KG1 (cell line): ENCODE data around the gene DDX27.

ENCODE experiments used
- DNase-seq: peaks from one replicate; lab custom pipeline; 2025; lab: John Stamatoyannopoulos, UW

DDX27 gene

GRCh38 chr20:49278818-49279676, 59.8 kb downstream of the DDX27 start:
- no peak for DNase-seq

GRCh38 chr20:49279677-49280462, 60.7 kb downstream of the DDX27 start:
- DNase-seq: no peak

GRCh38 chr20:49280463-49281058, 61.3 kb downstream of the DDX27 start:
- DNase-seq: no peak

GRCh38 chr20:49281059-49281912, 62.1 kb downstream of the DDX27 start:
- DNase-seq: no peak

GRCh38 chr20:49281913-49282467, 62.8 kb downstream of the DDX27 start:
- DNase-seq: no peak

GRCh38 chr20:49282584-49283171, 63.5 kb downstream of the DDX27 start:
- DNase-seq: no peak

- no peak for DNase-seq
Observed at GRCh38 chr20:49283176-49283702, 64.0 kb downstream of the DDX27 start.

- no peak for DNase-seq
Observed at GRCh38 chr20:49283703-49284625, 64.7 kb downstream of the DDX27 start.

- DNase-seq: no peak
Observed at GRCh38 chr20:49284818-49285217, 65.6 kb downstream of the DDX27 start.

GRCh38 chr20:49285233-49285668, 66.0 kb downstream of the DDX27 start:
- DNase-seq: no peak

- no peak for DNase-seq
Observed at GRCh38 chr20:49285813-49286494, 66.7 kb downstream of the DDX27 start.

- DNase-seq: peak; percentile 14
Observed at GRCh38 chr20:49286689-49287551, 67.7 kb downstream of the DDX27 start.

- no peak for DNase-seq
Observed at GRCh38 chr20:49287555-49288249, 68.5 kb downstream of the DDX27 start.

GRCh38 chr20:49288250-49288751, 69.1 kb downstream of the DDX27 start:
- no peak for DNase-seq

- no peak for DNase-seq
Observed at GRCh38 chr20:49288784-49289696, 69.8 kb downstream of the DDX27 start.

GRCh38 chr20:49290608-49291191, 71.5 kb downstream of the DDX27 start:
- no peak for DNase-seq
